Omental fat pad (tissue), 4 donors: Measurements from ENCODE around the gene BEST1. TPM values are rescaled to one million over a fixed set of nuclear protein-coding genes. Genes with fewer than 3 reads are reported as not detected.

Source experiments
- ATAC-seq: fragments of 150-250 bp; one replicate; pipeline ENCODE4 v1.9.1; 2016; ENCODE audit warnings: mild to moderate bottlenecking, moderate library complexity; ENCODE audit not compliant: low FRiP score
- DNase-seq: peaks from one replicate; pipeline ENCODE4 v3.0.0-alpha.2; 2019; ENCODE audit warnings: low spot score
- total RNA-seq, 4 donors: library from RNA; depleted of rRNA; stranded (reverse); fragments of >200 nt; gene quantifications; one replicate each; pipeline ENCODE4 v1.1.0, GENCODE V29; 2016
- TF ChIP-seq, protein P1 (sequence below), 3 donors: fragments of 450-650 bp; IDR thresholded peaks; one replicate each; pipeline ENCODE4 v1.5.1; 2016 to 2017; ENCODE audit warnings: antibody characterized with exemption in 3 of 3, mild to moderate bottlenecking in 3 of 3, moderate library complexity in 2 of 3

The BEST1 gene
- total RNA-seq, 4 donors from 2014 or later: 5.8 to 17.0 (median 12.0) TPM

DNA sequence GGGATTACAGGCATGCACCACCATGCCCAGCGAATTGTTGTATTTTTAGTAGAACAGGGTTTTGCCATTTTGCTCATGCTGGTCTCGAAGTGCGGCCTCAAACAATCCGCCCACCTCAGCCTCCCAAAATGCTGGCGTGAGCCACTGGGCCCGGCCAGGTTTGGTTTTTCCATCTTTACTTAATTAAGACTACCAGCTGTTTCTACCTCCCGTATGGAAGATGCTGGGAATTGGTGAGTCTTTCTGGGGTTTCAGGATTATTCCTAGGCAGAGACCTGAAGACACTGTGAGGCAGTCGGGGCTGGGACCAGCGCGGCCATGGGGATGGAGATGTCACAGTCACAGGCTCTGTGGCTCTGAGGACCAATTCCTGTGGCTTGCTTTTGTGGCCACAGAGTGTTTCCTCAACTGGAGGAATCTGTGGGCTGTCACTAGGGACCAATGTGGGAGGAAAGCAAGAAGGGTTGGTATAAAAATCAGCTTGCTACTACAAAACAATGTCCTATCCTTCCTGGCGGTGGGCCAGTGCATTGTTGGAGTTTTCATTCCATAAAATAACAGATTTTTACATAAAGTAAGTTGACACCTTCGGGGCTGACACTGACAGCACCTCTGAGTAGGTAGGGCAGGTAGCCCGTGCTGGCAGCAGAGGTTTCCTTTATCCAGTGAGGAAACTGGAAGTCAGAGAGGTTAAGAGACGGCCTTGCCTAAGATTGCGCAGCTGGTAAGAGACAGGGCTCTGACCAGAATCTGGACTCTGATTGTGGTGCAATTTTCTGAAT lies 25.7 kb downstream of the BEST1 start:
- TF ChIP-seq, protein P1, sequence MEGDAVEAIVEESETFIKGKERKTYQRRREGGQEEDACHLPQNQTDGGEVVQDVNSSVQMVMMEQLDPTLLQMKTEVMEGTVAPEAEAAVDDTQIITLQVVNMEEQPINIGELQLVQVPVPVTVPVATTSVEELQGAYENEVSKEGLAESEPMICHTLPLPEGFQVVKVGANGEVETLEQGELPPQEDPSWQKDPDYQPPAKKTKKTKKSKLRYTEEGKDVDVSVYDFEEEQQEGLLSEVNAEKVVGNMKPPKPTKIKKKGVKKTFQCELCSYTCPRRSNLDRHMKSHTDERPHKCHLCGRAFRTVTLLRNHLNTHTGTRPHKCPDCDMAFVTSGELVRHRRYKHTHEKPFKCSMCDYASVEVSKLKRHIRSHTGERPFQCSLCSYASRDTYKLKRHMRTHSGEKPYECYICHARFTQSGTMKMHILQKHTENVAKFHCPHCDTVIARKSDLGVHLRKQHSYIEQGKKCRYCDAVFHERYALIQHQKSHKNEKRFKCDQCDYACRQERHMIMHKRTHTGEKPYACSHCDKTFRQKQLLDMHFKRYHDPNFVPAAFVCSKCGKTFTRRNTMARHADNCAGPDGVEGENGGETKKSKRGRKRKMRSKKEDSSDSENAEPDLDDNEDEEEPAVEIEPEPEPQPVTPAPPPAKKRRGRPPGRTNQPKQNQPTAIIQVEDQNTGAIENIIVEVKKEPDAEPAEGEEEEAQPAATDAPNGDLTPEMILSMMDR (IDR thresholded peaks at IDR 0.05): no peak
- ATAC-seq: no peak
- no peak for DNase-seq

DNA sequence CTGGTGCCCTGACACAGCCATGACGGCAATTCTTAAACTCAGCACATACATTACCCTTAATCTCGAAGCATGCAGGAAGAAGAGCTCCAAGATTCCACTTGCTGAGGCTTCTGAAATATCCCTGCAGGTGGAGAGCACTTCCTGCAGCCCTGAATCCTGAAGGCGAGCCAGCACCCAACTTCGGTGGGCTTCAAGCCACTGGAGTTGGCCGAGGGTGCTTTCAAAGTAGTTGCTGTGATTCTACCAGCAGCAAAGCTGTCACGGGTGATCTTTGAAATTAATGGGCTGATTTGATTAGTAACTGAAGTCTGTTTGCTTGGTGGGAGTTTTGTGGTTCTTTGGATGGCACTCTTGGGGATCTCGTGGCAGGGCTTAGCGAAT lies 26.3 kb downstream of the BEST1 start:
- ATAC-seq (no peak), DNase-seq (no peak)
- TF ChIP-seq, protein P1 (IDR thresholded peaks at IDR 0.05): no peak

DNA sequence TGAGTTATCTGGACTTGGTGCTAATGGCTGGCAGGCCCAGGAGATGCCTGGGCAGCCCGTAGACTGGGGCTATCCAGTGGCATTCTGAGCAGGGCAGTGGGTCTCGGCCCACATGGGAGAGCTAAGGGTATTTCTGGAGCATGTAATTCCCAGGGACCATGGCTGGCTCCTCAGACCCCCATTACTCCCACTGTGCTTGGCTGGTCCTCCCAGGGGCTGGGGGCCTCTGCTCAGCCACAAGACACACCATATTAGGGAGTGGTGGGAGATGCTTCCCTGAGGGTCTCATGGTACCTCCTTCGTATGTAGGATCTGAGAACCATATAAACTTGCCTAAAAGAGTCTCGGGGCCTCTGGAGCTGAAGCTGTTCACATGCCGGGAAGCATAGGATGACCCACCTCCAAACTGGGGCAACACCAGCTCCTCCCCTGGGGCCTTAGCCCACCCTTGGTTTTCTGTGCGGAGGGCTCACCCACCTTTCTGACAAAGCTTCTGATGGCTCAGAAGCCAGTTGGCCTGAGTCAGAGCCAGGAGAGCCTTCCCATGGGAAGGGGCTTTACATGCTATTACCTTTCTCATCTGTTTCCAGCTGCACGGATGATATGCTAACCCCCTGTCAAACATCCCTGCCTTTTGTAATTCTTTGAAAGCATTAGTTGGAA lies 26.8 kb downstream of the BEST1 start:
- TF ChIP-seq, protein P1 (IDR thresholded peaks at IDR 0.05): no peak
- no peak for DNase-seq
- no peak for ATAC-seq

DNA sequence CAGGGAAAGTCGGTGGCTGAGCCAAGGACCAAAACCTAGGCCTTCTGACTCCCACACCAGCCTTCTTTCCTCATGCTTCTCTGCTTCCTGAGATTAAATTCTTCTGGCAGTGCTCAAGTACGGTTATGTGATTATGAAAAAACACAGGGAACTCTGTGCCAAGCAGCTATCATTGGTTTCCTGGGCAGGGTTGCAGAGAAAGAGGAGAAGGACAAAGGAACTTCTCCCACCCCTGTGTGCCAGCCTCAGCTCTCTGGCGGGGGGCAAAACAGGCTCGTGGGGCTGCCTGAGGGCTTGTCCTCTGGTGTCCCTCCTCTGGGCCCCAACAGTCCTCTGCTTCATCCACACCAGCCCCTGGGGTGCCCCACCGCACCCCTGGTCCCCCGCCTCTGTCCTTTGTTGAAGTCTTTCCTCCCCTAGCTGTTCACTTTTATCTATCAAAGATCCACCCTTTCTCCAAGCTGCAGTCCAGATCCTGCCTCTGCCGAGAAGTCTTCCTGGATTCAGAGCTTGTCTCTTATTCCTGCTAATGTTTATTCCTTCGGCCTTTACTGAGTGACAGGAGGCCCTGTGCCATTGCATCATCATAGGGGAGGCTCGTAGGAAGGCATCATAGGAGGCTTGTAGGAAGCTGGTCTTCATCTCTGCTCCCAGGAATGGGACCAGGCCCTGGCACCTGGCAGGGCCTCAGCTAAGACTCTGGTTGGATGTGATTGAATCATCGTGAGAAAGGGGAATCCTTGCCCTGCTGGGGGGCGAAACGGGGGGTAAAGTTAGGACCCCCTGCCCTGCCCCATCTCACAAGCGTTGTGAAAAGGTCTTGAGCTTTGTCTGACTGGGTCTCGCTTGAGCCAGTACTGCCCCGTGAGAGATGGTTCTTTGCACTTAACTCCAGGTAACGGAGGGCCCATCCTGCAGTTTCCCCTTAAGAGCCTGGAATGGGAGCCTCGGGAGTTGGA lies 28.8 kb downstream of the BEST1 start:
- ATAC-seq: peak; percentile 72
- DNase-seq: no peak

DNA sequence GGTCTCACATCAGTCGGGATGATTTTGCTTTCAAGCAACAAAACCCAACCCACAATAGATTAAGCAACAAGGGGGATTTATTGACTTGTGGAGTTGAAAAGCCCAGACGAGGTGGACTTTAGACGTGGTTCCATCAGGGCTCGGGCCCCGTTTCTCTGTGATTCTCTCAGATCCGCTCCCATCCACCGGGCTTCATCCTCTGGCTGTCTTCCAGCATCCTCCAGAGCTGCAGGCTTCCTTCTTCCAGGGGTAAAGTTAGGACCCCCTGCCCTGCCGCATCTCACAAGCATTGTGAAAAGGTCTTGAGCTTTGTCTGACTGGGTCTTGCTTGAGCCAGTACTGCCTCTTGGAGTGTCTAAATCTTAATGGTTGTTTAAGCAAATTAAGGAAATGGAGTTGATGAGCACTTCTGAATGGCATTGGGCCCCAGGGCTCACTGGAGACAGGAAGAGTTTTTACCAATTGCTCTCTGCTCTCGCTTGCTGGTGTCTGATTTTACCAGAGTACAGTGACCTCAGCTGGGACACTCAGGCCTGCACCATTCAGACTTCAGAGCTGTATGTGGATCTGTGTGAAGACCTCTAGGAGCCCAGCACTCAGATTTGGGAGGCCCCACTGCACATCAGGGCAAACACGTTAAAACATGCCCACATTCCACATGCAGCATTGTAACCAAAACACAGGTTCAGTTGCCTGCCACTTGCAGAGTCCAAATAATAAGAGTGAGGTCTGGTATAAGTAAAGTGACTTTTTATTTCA lies 30.8 kb downstream of the BEST1 start:
- DNase-seq (no peak), ATAC-seq (no peak)
- TF ChIP-seq, protein P1 (IDR thresholded peaks at IDR 0.05): no peak

More for the DNA sequence above, 28.8 kb downstream of the BEST1 start:
- TF ChIP-seq, protein P1 (IDR thresholded peaks at IDR 0.05): no peak

DNA sequence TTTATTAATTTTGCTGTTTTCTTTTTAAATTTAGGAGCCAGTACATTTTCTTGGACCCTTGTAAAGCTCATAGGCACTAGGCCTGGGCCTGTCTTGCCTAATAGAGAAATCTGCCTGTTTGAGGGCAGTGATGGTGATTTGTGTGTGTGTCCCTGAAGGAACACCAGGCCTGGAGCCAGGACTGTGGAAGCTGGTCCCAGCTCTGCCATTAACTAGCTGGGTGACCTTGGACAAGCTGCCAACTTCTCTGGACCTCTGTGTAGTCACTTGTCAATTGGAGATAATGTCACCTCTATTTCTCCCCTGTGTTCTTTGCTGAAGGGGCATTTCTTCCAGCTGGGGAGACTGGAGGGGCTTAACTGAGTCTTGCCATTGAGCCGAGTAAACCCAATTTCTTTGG lies 33.3 kb downstream of the BEST1 start:
- no peak for DNase-seq
- TF ChIP-seq, protein P1 (IDR thresholded peaks at IDR 0.05): no peak
- no peak for ATAC-seq
